ENCODE measurements around the gene PRR20G.

GRCh38 chr3:127254033-127254644 lies 33.7 kb downstream of the PRR20G start:
- no peak for TF ChIP-seq CTCF (IDR thresholded peaks at IDR 0.05; ENCODE audit: poor library complexity, severe bottlenecking)
- TF ChIP-seq REST (IDR thresholded peaks at IDR 0.05; ENCODE audit: borderline replicate concordance), result no peak

Measured in neural cell (in vitro differentiated cells).